Activated naive CD8-positive, alpha-beta T cell treated with anti-CD3 and anti-CD28 coated beads for 36 hours (primary cell): ENCODE results near the gene C21orf58. TPM values are rescaled to one million over a fixed set of nuclear protein-coding genes. Genes with fewer than 3 reads are reported as not detected.
"Not testable (repeated sequence)": the region's sequence is repeated elsewhere in the genome, so short reads cannot be mapped to it uniquely, and the experiment has no call there.

ENCODE experiments used
- DNase-seq: peaks from one replicate; pipeline ENCODE4 v3.0.0; 2021
- H3K27ac Mint-ChIP-seq: one replicate; pipeline ENCODE4 v1.8.0; 2022; ENCODE audit warnings: mild to moderate bottlenecking, moderate library complexity, mixed read lengths
- H3K27me3 Mint-ChIP-seq: one replicate; pipeline ENCODE4 v1.8.0; 2022; ENCODE audit warnings: mild to moderate bottlenecking, mixed read lengths
- H3K36me3 Mint-ChIP-seq: one replicate; pipeline ENCODE4 v1.8.0; 2021; ENCODE audit warnings: mild to moderate bottlenecking, mixed read lengths
- H3K4me1 Mint-ChIP-seq: one replicate; pipeline ENCODE4 v1.8.0; 2021; ENCODE audit warnings: mixed read lengths
- H3K4me3 Mint-ChIP-seq: one replicate; pipeline ENCODE4 v1.8.0; 2022; ENCODE audit warnings: mild to moderate bottlenecking, moderate library complexity, mixed read lengths
- H3K9me3 Mint-ChIP-seq: one replicate; pipeline ENCODE4 v1.8.0; 2022; ENCODE audit warnings: mixed read lengths
- total RNA-seq, 2 experiments: library from RNA; stranded (reverse); gene quantifications; one replicate each; pipeline ENCODE4 v1.2.3, GENCODE V29; 2021

Gene C21orf58
- total RNA-seq, result 10 to 100 TPM; 16.5 to 17.0 TPM

DNA sequence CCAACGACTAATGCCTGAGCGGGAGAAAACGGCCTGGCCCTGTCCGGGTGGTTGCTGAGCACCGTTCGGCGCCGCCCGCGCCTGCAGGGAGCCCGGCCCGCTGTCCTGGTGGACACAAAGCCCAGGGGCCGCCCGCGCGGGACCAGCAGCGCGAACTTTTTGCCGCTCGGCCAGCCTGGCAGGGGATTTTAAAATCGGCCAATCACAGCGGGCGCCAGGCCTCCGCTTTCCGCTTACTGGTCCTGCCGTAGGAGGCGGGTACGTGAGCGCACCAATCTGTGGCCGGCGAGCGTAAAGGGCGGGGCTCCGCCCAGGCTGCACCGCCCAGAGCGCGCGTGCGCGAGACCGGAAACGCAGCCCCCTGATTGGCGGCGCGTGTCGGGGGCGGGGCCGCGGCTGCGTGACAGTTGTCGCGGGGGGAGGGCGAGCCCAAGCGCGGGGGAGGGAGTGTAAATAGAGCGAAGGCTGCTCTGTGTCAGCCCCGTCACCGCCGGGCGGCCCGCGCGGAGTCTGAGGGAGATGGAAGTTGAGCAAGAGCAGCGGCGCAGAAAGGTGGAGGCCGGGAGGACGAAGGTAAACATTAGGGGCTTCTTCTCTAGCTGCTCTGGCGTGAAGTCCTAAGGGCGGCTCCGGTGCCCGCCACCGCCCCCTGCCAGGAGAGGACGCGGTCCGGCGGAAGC, at the start of gene C21orf58, which contains the start of gene PCNT:
Gene C21orf58, minus strand, starts transcription at position 161 of the 680 bp plus-strand sequence. CDS start 1,132 bp downstream, outside the sequence.
Gene PCNT, plus strand, starts transcription at position 447 of the 680 bp plus-strand sequence. Its CDS starts 73 bp downstream, at position 520.
- Mint-ChIP-seq H3K9me3 (no peaks in the 10 kb centered on the region), H3K4me3 (peak within 1 kb of the TSS; percentile 92), H3K27ac (peak within 1 kb of the TSS; percentile 97), H3K27me3 (no peaks in the 10 kb centered on the region), H3K36me3 (peaks cover 39% of the 10 kb centered on the region), H3K4me1 (peaks cover 28% of the 10 kb centered on the region)
- DNase-seq, result peak; percentile 99

DNA sequence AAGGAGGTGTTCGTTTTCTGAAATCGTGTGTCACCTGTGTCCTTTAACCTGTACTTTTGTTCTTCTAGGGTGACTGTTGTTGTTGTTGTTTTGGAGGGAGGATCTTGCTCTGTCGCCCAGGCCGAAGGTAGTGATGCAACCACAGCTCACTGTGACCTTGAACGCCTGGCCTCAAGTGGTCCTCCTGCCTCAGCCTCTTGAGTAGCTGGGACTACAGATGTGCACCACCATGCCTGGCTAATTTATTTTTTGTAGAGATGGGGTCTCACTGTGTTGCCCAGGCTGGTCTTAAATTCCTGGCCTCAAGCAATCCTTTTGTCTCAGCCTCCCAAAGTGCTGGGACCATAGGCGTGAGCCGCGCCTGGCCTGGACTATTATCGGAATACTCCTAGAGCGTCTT, 49.3 kb upstream of the C21orf58 start:
- not testable (repeated sequence) for DNase-seq, H3K9me3 Mint-ChIP-seq, H3K27me3 Mint-ChIP-seq, H3K4me3 Mint-ChIP-seq, H3K27ac Mint-ChIP-seq
- Mint-ChIP-seq H3K36me3 (peaks cover 16% of the 10 kb centered on the region), H3K4me1 (peaks cover 18% of the 10 kb centered on the region)

DNA sequence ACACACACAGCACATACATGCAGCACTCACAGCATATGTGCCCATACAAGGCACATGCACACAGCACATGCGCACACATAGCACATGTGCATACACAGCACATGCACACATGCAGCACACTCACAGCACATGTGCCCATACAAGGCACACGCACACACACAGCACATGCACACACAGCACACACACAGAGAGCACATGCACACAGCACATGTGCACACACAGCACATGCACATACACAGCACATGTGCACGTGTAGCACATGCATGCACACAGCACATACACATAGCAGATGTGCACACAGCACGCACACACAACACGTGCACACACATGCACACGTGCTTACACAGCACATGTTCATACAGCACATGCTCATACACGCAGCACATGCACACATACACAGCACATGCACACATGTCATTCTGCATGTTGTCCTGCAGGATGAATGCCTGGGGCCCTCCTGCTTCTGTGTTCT, 48.4 kb upstream of the C21orf58 start:
- Mint-ChIP-seq H3K4me3 (no peak overlapping the region), H3K27me3 (no peaks in the 10 kb centered on the region), H3K4me1 (peaks cover 20% of the 10 kb centered on the region), H3K9me3 (no peaks in the 10 kb centered on the region), H3K36me3 (peaks cover 19% of the 10 kb centered on the region), H3K27ac (no peak overlapping the region)
- DNase-seq, result no peak

GRCh38 chr21:46371204-46372013, 47.7 kb upstream of the C21orf58 start:
- DNase-seq, result no peak
- Mint-ChIP-seq H3K27ac (no peak overlapping the region), H3K27me3 (no peaks in the 10 kb centered on the region), H3K4me1 (peaks cover 18% of the 10 kb centered on the region), H3K36me3 (peaks cover 24% of the 10 kb centered on the region), H3K9me3 (no peaks in the 10 kb centered on the region), H3K4me3 (no peak overlapping the region)

DNA sequence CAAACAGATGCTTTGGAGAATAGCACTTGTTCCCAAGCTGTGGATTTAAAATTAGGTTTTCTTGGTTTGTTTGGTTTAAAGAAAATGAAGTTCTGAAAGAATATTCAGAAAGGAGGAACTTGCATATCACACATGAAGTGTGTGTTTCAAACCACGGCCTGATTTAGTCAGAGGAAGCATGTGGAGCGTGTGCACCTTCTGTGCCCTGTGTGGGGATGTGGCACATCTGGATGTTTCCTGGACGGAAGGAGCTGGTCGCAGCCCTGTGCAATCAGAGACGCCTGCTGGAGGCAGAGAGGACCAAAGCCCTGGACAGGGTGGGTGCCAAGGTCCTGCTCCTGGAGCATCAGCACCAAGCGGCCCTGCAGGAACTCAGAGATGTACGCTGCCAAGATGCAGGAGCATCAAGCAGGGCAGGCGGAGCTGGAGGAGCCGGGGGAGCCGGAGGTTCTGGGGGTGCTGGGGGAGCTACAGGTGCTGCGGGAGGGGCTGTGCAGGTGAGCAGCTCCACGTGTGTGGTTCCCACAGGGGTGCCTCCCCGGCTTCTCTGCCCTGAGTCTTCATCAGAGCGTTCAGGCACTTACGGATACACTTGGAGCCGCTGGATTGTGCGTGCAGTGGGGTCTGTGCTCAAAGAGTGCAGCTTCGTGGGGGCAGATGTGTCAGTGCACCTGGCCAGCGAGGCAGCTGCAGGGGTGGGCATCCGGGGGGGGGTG, 46.0 kb upstream of the C21orf58 start:
- Mint-ChIP-seq H3K4me3 (no peak overlapping the region), H3K36me3 (peaks cover 32% of the 10 kb centered on the region), H3K27me3 (no peaks in the 10 kb centered on the region), H3K4me1 (peaks cover 18% of the 10 kb centered on the region), H3K27ac (peak overlapping the region; percentile 93), H3K9me3 (no peaks in the 10 kb centered on the region)
- DNase-seq, result no peak

- H3K27ac Mint-ChIP-seq, result peak overlapping the region; percentile 93
- H3K4me3 Mint-ChIP-seq, result peak overlapping the region; percentile 68
- H3K4me1 Mint-ChIP-seq, result peaks cover 18% of the 10 kb centered on the region
- H3K36me3 Mint-ChIP-seq, result peaks cover 32% of the 10 kb centered on the region
- H3K9me3 Mint-ChIP-seq, result no peaks in the 10 kb centered on the region
- DNase-seq, result peak; percentile 64
- H3K27me3 Mint-ChIP-seq, result no peaks in the 10 kb centered on the region
These were observed 45.0 kb upstream of the C21orf58 start for GRCh38 chr21:46368533-46369285.

- H3K27me3 Mint-ChIP-seq, result no peaks in the 10 kb centered on the region
- no peak overlapping the region for H3K27ac Mint-ChIP-seq
- DNase-seq, result no peak
- no peak overlapping the region for H3K4me3 Mint-ChIP-seq
- no peaks in the 10 kb centered on the region for H3K9me3 Mint-ChIP-seq
- H3K36me3 Mint-ChIP-seq, result peaks cover 34% of the 10 kb centered on the region
- peaks cover 19% of the 10 kb centered on the region for H3K4me1 Mint-ChIP-seq
These were observed 43.3 kb upstream of the C21orf58 start for GRCh38 chr21:46366966-46367365.

GRCh38 chr21:46366561-46366960, 42.9 kb upstream of the C21orf58 start:
- no peak overlapping the region for H3K4me3 Mint-ChIP-seq
- H3K27ac Mint-ChIP-seq, result no peak overlapping the region
- no peaks in the 10 kb centered on the region for H3K27me3 Mint-ChIP-seq
- peaks cover 19% of the 10 kb centered on the region for H3K4me1 Mint-ChIP-seq
- no peaks in the 10 kb centered on the region for H3K9me3 Mint-ChIP-seq
- peaks cover 31% of the 10 kb centered on the region for H3K36me3 Mint-ChIP-seq
- no peak for DNase-seq

DNA sequence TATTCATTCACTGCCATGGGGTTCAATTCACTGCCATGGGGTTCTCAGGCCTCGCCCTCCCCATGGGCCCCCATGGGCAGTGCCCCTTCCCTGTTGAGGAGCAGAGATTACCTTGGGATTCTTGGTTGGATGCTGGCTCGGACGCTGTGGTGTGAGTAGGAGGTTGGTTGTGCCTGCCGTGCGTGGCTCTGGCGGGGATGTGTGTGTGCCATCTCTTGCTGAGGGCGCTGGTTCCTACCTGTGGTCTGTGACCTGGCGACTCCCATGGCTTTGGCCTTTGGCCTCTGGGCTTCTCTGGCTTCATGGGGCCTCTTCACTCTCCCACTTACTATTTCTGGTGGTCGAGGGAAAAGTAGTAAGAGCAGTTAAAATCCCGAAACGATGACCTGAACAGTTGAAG, 42.4 kb upstream of the C21orf58 start:
- Mint-ChIP-seq H3K9me3 (no peaks in the 10 kb centered on the region), H3K4me3 (no peak overlapping the region), H3K36me3 (peaks cover 33% of the 10 kb centered on the region), H3K4me1 (peaks cover 19% of the 10 kb centered on the region), H3K27ac (no peak overlapping the region), H3K27me3 (no peaks in the 10 kb centered on the region)
- no peak for DNase-seq

DNA sequence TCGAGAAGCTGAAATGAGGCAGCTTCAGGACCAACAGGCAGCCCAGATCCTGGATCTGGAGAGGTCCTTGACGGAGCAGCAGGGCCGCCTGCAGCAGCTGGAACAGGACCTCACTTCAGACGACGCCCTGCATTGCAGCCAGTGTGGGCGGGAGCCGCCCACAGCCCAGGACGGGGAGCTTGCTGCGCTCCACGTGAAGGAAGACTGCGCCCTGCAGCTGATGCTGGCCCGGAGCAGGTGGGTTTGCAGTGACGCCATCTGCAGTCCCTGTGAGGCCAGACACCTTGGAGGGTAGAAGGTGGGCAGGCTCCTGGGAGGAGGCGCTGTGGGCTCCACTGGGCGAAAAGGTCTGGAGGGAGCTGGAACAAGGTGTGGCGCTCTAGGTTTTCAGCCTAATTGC, 40.0 kb upstream of the C21orf58 start:
- Mint-ChIP-seq H3K27ac (no peak overlapping the region), H3K9me3 (no peaks in the 10 kb centered on the region), H3K27me3 (no peaks in the 10 kb centered on the region), H3K36me3 (peaks cover 33% of the 10 kb centered on the region), H3K4me3 (no peak overlapping the region), H3K4me1 (peaks cover 9% of the 10 kb centered on the region)
- no peak for DNase-seq

DNA sequence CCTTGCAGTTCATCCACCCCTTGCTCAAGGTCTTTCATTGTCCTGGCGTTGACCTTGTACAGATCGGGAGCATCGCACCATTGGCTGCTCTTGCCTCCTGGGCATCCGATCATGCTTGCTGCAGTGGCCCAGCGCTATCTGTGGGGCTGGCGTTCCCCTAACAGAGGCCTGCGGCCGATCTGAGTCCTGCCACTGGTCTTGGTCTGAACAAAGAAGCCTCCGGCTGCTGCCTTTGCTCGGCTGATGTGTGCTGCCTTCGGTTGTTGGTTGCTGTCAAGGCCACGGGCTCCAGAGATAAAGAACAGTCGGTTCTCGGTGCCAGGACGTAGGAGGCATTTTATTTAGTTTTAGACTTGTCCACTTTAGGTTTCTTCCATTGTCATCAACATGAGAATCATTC, 39.3 kb upstream of the C21orf58 start:
- no peak for DNase-seq
- no peaks in the 10 kb centered on the region for H3K27me3 Mint-ChIP-seq
- H3K27ac Mint-ChIP-seq, result no peak overlapping the region
- H3K4me3 Mint-ChIP-seq, result no peak overlapping the region
- H3K4me1 Mint-ChIP-seq, result peaks cover 4% of the 10 kb centered on the region
- no peaks in the 10 kb centered on the region for H3K9me3 Mint-ChIP-seq
- H3K36me3 Mint-ChIP-seq, result peaks cover 30% of the 10 kb centered on the region

- peaks cover 2% of the 10 kb centered on the region for H3K4me1 Mint-ChIP-seq
- no peaks in the 10 kb centered on the region for H3K9me3 Mint-ChIP-seq
- H3K4me3 Mint-ChIP-seq, result no peak overlapping the region
- DNase-seq, result no peak
- no peak overlapping the region for H3K27ac Mint-ChIP-seq
- no peaks in the 10 kb centered on the region for H3K27me3 Mint-ChIP-seq
- peaks cover 29% of the 10 kb centered on the region for H3K36me3 Mint-ChIP-seq
These were observed 38.3 kb upstream of the C21orf58 start for GRCh38 chr21:46361935-46362334.

DNA sequence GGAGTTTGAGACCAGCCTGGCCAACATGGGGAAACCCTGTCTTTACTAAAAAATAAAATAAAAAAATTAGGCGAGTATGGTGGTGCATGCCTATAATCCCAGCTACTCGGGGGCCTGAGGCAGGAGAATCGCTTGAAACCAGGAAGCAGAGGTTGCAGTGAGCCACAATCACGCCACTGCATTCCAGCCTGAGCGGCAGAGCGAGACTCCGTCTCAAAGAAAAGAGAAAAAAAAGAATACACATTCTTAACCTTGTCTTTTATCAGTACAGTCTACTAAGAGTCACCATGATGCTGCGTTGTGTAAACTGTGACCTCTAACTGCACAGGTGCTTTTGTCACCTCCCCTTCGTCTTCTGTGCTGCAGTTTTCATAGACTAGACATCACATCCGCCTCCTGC, 37.5 kb upstream of the C21orf58 start:
- Mint-ChIP-seq H3K27ac (no peak overlapping the region), H3K9me3 (no peaks in the 10 kb centered on the region), H3K27me3 (no peaks in the 10 kb centered on the region), H3K36me3 (peaks cover 23% of the 10 kb centered on the region), H3K4me1 (peaks cover 2% of the 10 kb centered on the region), H3K4me3 (no peak overlapping the region)
- DNase-seq, result no peak

DNA sequence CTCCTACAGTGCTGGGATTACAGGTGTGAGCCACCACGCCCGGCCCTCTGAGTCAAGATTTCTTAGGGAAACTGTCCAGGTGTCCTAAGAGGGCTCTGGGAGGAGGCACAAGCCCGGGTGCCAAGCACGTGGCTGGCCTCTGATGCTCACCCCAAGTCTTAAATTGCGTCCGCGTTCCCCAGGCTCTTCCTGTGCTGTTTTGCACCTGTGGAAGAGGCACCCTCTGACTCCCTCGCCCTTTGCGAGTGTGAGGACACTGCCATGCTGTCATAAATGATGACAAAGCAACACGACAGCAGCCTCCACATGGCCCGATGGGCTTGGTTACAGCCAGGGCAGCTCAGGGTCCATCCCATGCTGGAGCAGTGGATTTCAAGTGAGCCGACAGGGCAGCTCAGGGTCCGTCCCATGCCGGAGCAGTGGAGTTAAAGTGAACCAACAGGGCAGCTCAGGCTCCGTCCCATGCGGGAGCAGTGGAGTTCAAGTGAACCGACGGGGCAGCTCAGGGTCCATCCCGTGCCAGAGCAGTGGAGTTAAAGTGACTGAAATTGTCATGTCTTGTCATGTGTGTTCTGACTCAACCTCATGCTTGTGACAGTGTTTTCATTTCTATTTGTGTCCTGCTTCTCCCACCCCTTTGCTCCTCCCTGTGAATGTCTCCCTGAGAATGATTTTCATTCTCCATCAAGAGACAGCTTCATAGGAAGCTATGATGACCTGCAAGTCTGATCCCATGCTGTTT, 34.2 kb upstream of the C21orf58 start:
- H3K27ac Mint-ChIP-seq, result no peak overlapping the region
- peaks cover 13% of the 10 kb centered on the region for H3K36me3 Mint-ChIP-seq
- H3K4me3 Mint-ChIP-seq, result no peak overlapping the region
- H3K27me3 Mint-ChIP-seq, result no peaks in the 10 kb centered on the region
- H3K4me1 Mint-ChIP-seq, result peaks cover 4% of the 10 kb centered on the region
- no peak for DNase-seq
- H3K9me3 Mint-ChIP-seq, result no peaks in the 10 kb centered on the region
